Heart left ventricle (tissue), 16 donors: ENCODE measurements around the gene OR52H1. TPM values are rescaled to one million over a fixed set of nuclear protein-coding genes. Genes with fewer than 3 reads are reported as not detected.
"Not testable (repeated sequence)": the region's sequence is repeated elsewhere in the genome, so short reads cannot be mapped to it uniquely, and the experiment has no call there.

Experiments used
- ATAC-seq, 4 donors: fragments of 200-7000 bp; cut with Tn5 transposase; one replicate each; pipeline ENCODE4 v1.9.1; 2020 to 2022; ENCODE audit warnings: moderate library complexity in 4 of 4, mild to moderate bottlenecking in 3 of 4, moderate number of reproducible peaks in 1 of 4
- DNase-seq, 5 donors: peaks; one replicate each; pipeline ENCODE4 v3.0.0-alpha.2; 2020
- H3K27ac ChIP-seq, 12 donors: fragments of 200-600 bp; sonication (generic) in 4 of 12; one replicate each; pipeline versions ENCODE4 v1.5.0 to v1.8.0; 2016 to 2022; ENCODE audit warnings: mild to moderate bottlenecking in 2 of 12
- H3K27me3 ChIP-seq, 9 donors: fragments of 200-600 bp; sonication (generic) in 2 of 9; one replicate each; pipeline versions ENCODE4 v1.5.1 to v1.8.0; 2016 to 2022; ENCODE audit warnings: mild to moderate bottlenecking in 3 of 9
- H3K36me3 ChIP-seq, 9 donors: fragments of 200-600 bp; sonication (generic) in 2 of 9; one replicate each; pipeline versions ENCODE4 v1.5.0 to v1.8.0; 2018 to 2022; ENCODE audit warnings: mild to moderate bottlenecking in 2 of 9
- H3K4me1 ChIP-seq, 12 donors: fragments of 200-600 bp; sonication (generic) in 4 of 12; one replicate each; pipeline versions ENCODE4 v1.5.0 to v1.8.0; 2016 to 2022; ENCODE audit warnings: mild to moderate bottlenecking in 3 of 12
- H3K4me3 ChIP-seq, 12 donors: fragments of 200-600 bp; sonication (generic) in 4 of 12; one replicate each; pipeline versions ENCODE4 v1.5.0 to v1.8.0; 2017 to 2022; ENCODE audit warnings: mild to moderate bottlenecking in 9 of 12, moderate library complexity in 4 of 12
- H3K9me3 ChIP-seq, 12 donors: fragments of 200-600 bp; sonication (generic) in 4 of 12; one replicate each; pipeline versions ENCODE4 v1.5.0 to v1.8.0; 2016 to 2022; ENCODE audit warnings: mild to moderate bottlenecking in 1 of 12
- POLR2A ChIP-seq, 2 donors: fragments of 450-650 bp; IDR thresholded peaks; one replicate each; pipeline ENCODE4 v1.6.1; 2017; ENCODE audit warnings: antibody characterized with exemption in 2 of 2, mild to moderate bottlenecking in 2 of 2, moderate library complexity in 2 of 2
- WGBS, 4 donors: extraction: QIAGEN DNeasy Blood & Tissue Kit in 2 of 4; methylation state at CpG; one replicate each; pipeline versions ENCODE4 v1.1.5 to v1.1.7; 2013 to 2018; 5-methylcytosine and 5-hydroxymethylcytosine counted together
- intact Hi-C, 10 donors: fragments of 100-400 bp; cut with DNase I; formaldehyde crosslinking; loops; one replicate each; pipeline versions ENCODE4 v1.11.1 to v1.14.2; 2022
- polyA plus RNA-seq, 2 donors: library from polyadenylated mRNA; stranded (reverse); fragments of 200-250 nt; gene quantifications; one replicate each; pipeline ENCODE4 v1.2.3, GENCODE V29; 2013
- total RNA-seq, 9 donors: library from RNA; depleted of rRNA in 2 of 9; stranded (reverse); fragments of >200 nt in 2 of 9; fragmentation: NEBNext Ultra II Directional in 3 of 9; extraction: Animal tissue kit (Norgen Biotek cat#: 25700) in 3 of 9; gene quantifications; one replicate each; pipeline versions ENCODE4 v1.1.0 to v1.2.4, GENCODE V29; 2016 to 2023
- TF ChIP-seq, protein P1 (sequence below), 12 donors: fragments of 200-600 bp; sonication (generic) in 4 of 12; IDR thresholded peaks; one replicate each; pipeline versions ENCODE4 v1.5.0 to v1.8.0; 2018 to 2022; ENCODE audit warnings: antibody characterized with exemption in 12 of 12, mild to moderate bottlenecking in 5 of 12
- donor health status: ischemic (EF 13 %, LVEDD 7.1; RV severe dilation, severe dysfunction).
- donor health status: healthy with polysubstance abuse.
- donor health status: DM: no; HTN: yes; CAD: no.
- donor health status: DM: no; HTN: no; CAD: no.
- donor health status: ischemic (EF 25% LVEDD 6.9; RV normal size, moderate dysfunction).
- donor health status: ischemic (EF 25% LVEDD 5.7; RV mildly dilated, moderate dysfunction).
- donor health status: healthy.
- donor health status: DM: yes; HTN: yes; CAD: no.
- donor health status: ischemic (EF 35%, LVEDD 5.7; RV mildly dilated, moderate dysfunction).
- donor health status: nonischemic (EF 11% LVEDD 7.7; RV severe dilation, severe dysfunction).
- donor health status: DM: yes; HTN: yes; CAD: no.
- donor health status: PGD.
- donor health status: ischemic (EF 29% LVEDD 5.4; RV normal size, mild dysfunction).
- donor health status: nonischemic (EF 23%, LVEDD 6.1; RV moderate dilation, normal function).

The OR52H1 gene
- total and polyA plus RNA-seq, 11 donors = 0.32 to 0.47 TPM; not detected in 9

DNA sequence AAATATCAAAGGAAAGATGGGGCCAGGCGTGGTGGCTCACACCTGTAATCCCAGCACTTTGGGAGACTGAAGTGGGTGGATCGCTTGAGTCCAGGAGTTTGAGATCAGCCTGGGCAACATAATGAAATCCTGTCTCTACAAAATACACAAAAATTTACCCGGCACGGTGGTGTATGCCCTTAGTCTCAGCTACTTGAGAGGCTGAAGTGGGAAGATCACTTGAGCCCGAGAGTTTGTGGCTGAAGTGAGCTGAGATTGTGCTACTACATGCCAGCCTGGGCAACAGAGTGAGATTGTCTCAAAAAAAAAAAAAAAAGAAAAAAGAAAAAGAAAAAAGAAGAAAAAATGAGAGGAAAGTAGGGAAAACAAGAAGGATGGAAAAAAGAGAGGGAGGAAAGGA is 44.3 kb upstream of the OR52H1 start:
- Histone ChIP-seq H3K36me3 (no peaks in the 10 kb centered on the region), H3K4me3 (no peak overlapping the region), H3K4me1 (peaks cover 0 to 11% (median 3%) of the 10 kb centered on the region in 12 donors), H3K27ac (no peak overlapping the region), H3K27me3 (no peaks in the 10 kb centered on the region), H3K9me3 (no peaks in the 10 kb centered on the region)
- TF ChIP-seq, protein P1, sequence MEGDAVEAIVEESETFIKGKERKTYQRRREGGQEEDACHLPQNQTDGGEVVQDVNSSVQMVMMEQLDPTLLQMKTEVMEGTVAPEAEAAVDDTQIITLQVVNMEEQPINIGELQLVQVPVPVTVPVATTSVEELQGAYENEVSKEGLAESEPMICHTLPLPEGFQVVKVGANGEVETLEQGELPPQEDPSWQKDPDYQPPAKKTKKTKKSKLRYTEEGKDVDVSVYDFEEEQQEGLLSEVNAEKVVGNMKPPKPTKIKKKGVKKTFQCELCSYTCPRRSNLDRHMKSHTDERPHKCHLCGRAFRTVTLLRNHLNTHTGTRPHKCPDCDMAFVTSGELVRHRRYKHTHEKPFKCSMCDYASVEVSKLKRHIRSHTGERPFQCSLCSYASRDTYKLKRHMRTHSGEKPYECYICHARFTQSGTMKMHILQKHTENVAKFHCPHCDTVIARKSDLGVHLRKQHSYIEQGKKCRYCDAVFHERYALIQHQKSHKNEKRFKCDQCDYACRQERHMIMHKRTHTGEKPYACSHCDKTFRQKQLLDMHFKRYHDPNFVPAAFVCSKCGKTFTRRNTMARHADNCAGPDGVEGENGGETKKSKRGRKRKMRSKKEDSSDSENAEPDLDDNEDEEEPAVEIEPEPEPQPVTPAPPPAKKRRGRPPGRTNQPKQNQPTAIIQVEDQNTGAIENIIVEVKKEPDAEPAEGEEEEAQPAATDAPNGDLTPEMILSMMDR (IDR thresholded peaks at IDR 0.05) = no peak
- no peak for TF ChIP-seq POLR2A (IDR thresholded peaks at IDR 0.05)
- intact Hi-C loops = loop anchor here in 2 of 10 donors (10.0 kb wide), 2 partner anchors 112 to 212 kb away; partner anchors contain the start of gene OR52N2 (in 1 of the 2)
- WGBS, 4 donors = 83 to 92% (median 88%) methylated on average over 5 of the region's 5 CpGs
- no peak for DNase-seq
- no peak for ATAC-seq

DNA sequence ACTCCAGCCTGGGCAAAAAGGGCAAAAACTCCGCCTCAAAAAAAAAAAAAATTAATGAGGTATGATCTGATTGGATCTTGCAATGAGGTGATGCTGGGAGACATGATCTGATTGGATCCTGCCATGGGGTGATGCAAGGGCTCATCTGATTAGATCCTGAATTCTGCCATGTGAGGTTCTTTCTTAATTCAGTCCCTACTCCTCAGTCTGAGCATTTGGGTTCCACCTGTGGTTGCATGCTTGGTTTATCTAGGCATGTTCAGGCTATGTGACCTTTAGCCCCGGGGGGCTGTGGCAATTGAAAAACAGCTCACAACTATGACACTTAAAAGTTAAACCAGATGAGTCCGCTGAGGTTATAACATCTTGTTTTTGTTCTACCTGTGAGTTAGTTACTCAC is 43.3 kb upstream of the OR52H1 start:
- Histone ChIP-seq H3K27me3 (no peaks in the 10 kb centered on the region), H3K9me3 (no peaks in the 10 kb centered on the region), H3K27ac (no peak overlapping the region), H3K4me1 (peaks cover 0 to 6% (median 0%) of the 10 kb centered on the region in 12 donors), H3K4me3 (no peak overlapping the region), H3K36me3 (no peaks in the 10 kb centered on the region)
- intact Hi-C loops = loop anchor here in 2 of 10 donors (10.0 kb wide), 2 partner anchors 113 to 213 kb away; partner anchors contain the start of gene OR52N2 (in 1 of the 2)
- 57 to 94% (median 81%) methylated on average over 3 of the region's 3 CpGs for WGBS, 4 donors
- ATAC-seq (no peak), DNase-seq (no peak)
- TF ChIP-seq, protein P1 (IDR thresholded peaks at IDR 0.05) = no peak
- no peak for TF ChIP-seq POLR2A (IDR thresholded peaks at IDR 0.05)

DNA sequence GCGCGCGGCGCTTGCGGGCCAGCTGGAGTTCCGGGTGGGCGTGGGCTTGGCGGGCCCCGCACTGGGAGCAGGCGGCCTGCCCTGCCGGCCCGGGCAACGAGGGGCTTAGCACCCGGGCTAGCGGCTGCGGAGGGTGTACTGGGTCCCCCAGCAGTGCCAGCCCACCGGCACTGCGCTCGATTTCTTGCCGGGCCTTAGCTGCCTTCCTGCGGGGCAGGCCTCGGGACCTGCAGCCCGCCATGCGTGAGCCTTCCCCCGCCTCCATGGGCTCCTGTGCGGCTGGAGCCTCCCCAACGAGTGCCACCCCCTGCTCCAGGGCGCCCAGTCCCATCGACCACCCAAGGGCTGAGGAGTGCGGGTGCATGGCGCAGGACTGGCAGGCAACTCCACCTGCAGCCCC is 41.6 kb upstream of the OR52H1 start:
- H3K36me3 ChIP-seq, DNase-seq, ATAC-seq, H3K27me3 ChIP-seq, H3K4me1 ChIP-seq, H3K27ac ChIP-seq, H3K4me3 ChIP-seq, H3K9me3 ChIP-seq: not testable (repeated sequence)
- intact Hi-C loops = loop anchor here in 2 of 10 donors (10.0 kb wide), 2 partner anchors 115 to 215 kb away; partner anchors contain the start of gene OR52N2 (in 1 of the 2)
- WGBS, 4 donors = 95 to 99% (median 97%) methylated on average over 12 to 31 of the region's 31 CpGs

DNA sequence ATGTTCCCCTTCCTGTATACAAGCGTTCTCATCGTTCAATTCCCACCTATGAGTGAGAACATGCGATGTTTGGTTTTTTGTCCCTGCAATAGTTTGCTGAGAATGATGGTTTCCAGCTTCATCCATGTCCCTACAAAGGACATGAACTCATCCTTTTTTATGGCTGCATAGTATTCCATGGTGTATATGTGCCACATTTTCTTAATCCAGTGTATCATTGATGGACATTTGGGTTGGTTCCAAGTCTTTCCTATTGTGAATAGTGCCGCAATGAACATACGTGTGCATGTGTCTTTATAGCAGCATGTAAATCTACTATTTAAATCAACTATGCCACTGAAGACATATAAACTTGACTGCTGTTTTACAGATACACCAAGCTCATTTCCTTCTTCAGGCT is 36.1 kb upstream of the OR52H1 start:
- H3K4me3 ChIP-seq, intact Hi-C loops, H3K36me3 ChIP-seq, H3K27ac ChIP-seq, ATAC-seq, H3K9me3 ChIP-seq, DNase-seq, H3K4me1 ChIP-seq, H3K27me3 ChIP-seq: not testable (repeated sequence)
- 66 to 90% (median 82%) methylated on average over 5 of the region's 5 CpGs for WGBS, 4 donors

DNA sequence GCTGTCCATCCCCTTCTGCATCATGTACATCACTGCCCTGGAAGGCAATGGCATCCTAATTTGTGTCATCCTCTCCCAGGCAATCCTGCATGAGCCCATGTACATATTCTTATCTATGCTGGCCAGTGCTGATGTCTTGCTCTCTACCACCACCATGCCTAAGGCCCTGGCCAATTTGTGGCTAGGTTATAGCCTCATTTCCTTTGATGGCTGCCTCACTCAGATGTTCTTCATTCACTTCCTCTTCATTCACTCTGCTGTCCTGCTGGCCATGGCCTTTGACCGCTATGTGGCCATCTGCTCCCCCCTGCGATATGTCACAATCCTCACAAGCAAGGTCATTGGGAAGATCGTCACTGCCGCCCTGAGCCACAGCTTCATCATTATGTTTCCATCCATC is 32.7 kb upstream of the OR52H1 start:
- no peak for ATAC-seq
- intact Hi-C loops = no loop called here

More for the DNA sequence above, 32.7 kb upstream of the OR52H1 start:
- H3K27ac ChIP-seq = no peak overlapping the region
- no peaks in the 10 kb centered on the region for H3K36me3 ChIP-seq
- no peak overlapping the region for H3K4me3 ChIP-seq
- WGBS, 4 donors = 74 to 84% (median 81%) methylated on average over 4 of the region's 4 CpGs
- no peak for DNase-seq
- no peaks in the 10 kb centered on the region for H3K4me1 ChIP-seq
- H3K27me3 ChIP-seq = no peaks in the 10 kb centered on the region
- TF ChIP-seq, protein P1 (IDR thresholded peaks at IDR 0.05) = no peak
- TF ChIP-seq POLR2A (IDR thresholded peaks at IDR 0.05) = no peak
- H3K9me3 ChIP-seq = no peaks in the 10 kb centered on the region
